ENCODE data around the gene ATG5. TPM values are rescaled to one million over a fixed set of nuclear protein-coding genes. Genes with fewer than 3 reads are reported as not detected.
A peak's percentile ranks its signal among the peaks of the same experiment; 100 is the strongest.

Gene ATG5
- total RNA-seq, 1 experiment from 2014 or later, result 51.9 TPM

GRCh38 chr6:106183430-106183829, 142.1 kb downstream of the ATG5 start:
- H3K9me3 ChIP-seq, result no peaks in the 10 kb centered on the region
- no peaks in the 10 kb centered on the region for H3K27me3 ChIP-seq
- peaks cover 4% of the 10 kb centered on the region for H3K36me3 ChIP-seq
- H3K4me3 ChIP-seq, result no peak overlapping the region
- DNase-seq, result no peak

DNA sequence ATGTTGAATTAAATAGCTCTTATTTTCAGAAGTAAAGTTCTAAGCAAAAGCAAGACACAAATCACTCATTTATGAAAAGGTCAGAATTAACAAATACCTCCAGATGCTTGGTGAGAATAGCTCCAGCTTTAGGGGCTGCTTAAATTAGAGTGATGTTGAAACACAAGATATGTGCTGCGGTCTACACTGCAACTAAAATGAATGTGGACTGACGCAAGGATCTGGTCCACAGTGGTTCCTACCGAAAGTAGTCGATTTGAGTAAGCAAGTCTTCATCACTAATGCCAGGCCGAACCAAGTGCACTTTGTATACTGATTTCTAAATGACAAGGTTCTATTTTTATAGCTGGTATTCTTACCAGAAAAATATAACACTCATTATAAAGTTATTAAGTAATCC, 143.1 kb downstream of the ATG5 start:
- no peak overlapping the region for H3K4me3 ChIP-seq
- peaks cover 4% of the 10 kb centered on the region for H3K36me3 ChIP-seq
- H3K27me3 ChIP-seq, result no peaks in the 10 kb centered on the region
- H3K9me3 ChIP-seq, result no peaks in the 10 kb centered on the region
- no peak for DNase-seq

DNA sequence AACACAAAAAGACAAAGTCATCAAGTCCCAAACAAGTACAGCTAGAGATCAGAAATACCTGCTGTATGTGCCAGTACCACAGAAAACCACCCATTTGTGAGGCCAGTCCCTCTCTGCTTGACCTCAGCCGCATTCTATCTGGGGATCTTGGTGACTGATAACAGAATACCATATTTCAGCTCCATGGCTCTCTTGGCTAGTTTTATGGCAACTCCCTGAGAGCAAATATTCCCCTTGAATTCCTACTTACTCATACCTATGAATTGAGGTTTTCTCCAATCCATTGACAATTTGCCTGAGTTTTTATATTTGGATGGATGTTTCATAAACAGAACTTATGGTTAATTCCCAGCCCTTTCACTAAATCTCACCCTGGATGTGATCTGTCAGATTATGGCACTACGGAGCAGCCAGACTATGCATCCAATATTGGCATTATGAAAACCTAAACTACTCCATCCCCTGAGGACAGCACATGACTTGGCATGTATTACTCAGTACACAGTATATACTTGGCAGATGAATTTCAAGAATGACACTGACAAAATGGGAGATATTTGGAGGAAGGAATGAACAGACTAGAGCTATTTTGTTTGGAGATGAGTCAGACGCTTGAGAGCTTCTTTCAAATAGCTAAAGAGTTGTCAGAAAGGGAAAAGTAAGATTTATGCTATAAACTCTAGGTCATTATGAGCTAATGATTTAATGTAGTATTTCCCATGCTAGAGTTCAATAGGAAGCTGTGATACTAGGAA, 143.7 kb downstream of the ATG5 start:
- no peaks in the 10 kb centered on the region for H3K9me3 ChIP-seq
- peaks cover 4% of the 10 kb centered on the region for H3K36me3 ChIP-seq
- DNase-seq, result peak; percentile 48

DNA sequence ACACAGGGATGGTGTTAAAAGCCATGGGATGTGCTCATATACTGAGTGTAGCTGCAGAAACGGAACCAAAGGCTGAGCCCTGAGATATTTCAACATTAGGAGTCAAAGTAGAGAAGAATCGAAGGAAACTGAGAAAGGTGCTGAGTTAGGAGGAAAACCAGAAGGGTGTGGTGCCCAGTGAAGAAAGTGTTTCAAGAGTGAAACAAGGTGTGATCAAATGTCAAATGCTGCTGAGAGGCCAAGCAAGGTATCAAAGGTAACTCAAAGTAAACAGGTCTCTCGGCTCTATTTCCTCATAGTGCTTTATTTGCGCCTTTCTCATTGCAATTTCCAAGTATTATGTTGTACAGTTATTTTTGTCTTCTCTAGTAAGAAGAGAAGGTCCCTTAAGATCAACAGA, 145.4 kb downstream of the ATG5 start:
- H3K4me3 ChIP-seq, result no peak overlapping the region

More for the DNA sequence above, 143.7 kb downstream of the ATG5 start:
- Histone ChIP-seq H3K27me3 (no peaks in the 10 kb centered on the region), H3K4me3 (no peak overlapping the region)

DNA sequence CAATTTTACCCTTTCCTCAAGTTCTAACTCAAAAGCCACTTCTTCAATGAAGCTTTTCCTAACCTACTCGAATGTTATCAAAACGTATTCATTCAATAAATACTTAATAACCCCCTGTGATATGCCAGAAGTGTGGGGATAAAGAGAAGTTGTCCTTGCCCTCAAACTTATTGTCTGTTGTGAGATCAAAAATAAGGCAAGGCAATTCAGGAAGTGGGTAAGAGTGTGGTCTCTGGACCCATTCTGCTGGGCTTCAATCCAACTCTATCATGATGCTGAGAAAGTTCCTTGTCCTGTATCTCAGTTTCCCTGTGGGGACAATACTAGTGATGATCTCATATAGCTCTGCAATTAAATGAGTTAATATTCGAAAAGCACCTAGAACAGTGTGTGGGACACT, 146.7 kb downstream of the ATG5 start:
- no peaks in the 10 kb centered on the region for H3K27me3 ChIP-seq
- H3K36me3 ChIP-seq, result peaks cover under 1% of the 10 kb centered on the region
- no peak for DNase-seq
- H3K9me3 ChIP-seq, result no peaks in the 10 kb centered on the region
- no peak overlapping the region for H3K4me3 ChIP-seq

More for the DNA sequence above, 145.4 kb downstream of the ATG5 start:
- DNase-seq, result no peak
- Histone ChIP-seq H3K9me3 (no peaks in the 10 kb centered on the region), H3K36me3 (peaks cover 4% of the 10 kb centered on the region), H3K27me3 (no peaks in the 10 kb centered on the region)

DNA sequence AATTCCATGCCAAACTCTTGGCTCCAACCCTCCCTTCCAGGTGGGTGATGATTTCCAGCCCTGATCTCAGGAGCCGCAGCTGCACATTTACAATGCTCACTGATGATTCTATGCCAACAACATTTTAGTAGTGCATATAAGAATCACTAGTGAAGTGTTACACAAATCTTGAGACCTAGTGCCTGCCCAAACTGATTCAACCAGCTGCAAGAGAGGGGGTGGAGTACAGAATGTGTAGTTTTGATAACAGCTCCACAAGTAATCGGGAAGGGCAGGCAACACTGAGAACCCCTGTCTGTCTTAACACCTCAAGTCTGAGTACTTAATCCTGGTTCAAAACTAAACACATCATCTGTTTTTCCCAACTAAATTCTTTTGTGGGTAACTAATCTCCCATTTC, 147.8 kb downstream of the ATG5 start:
- Histone ChIP-seq H3K9me3 (no peaks in the 10 kb centered on the region), H3K4me3 (no peak overlapping the region), H3K36me3 (no peaks in the 10 kb centered on the region), H3K27me3 (no peaks in the 10 kb centered on the region)
- DNase-seq, result no peak

- Histone ChIP-seq H3K4me3 (no peak overlapping the region), H3K9me3 (no peaks in the 10 kb centered on the region), H3K36me3 (no peaks in the 10 kb centered on the region), H3K27me3 (no peaks in the 10 kb centered on the region)
- no peak for DNase-seq
Observed at GRCh38 chr6:106173124-106173879, 152.3 kb downstream of the ATG5 start.

GRCh38 chr6:106170030-106170791, 155.3 kb downstream of the ATG5 start:
- no peak for DNase-seq
- no peaks in the 10 kb centered on the region for H3K9me3 ChIP-seq
- H3K4me3 ChIP-seq, result no peak overlapping the region
- no peaks in the 10 kb centered on the region for H3K36me3 ChIP-seq
- H3K27me3 ChIP-seq, result no peaks in the 10 kb centered on the region

DNA sequence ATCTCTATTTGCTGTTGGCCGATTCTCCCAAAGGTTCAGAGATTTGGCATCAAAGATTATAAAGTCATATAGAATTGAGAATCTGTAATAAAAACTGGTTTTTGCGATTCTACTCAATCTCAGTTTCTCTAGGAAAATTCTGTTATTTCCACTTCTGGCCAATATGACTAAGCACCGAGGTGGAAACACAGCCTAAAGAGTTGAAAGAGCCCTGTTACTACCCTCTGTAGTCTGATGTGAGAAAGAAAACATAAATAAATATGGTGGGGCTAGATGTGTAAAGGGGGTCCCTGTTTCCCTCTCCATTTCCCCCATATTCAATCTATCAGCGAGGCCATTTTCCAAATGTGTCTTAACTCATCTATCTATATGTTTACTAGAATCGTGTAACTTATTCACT, 156.0 kb downstream of the ATG5 start:
- Histone ChIP-seq H3K9me3 (no peaks in the 10 kb centered on the region), H3K36me3 (no peaks in the 10 kb centered on the region), H3K27me3 (no peaks in the 10 kb centered on the region), H3K4me3 (no peak overlapping the region)
- DNase-seq, result no peak

- Histone ChIP-seq H3K27me3 (no peaks in the 10 kb centered on the region), H3K36me3 (no peaks in the 10 kb centered on the region), H3K9me3 (no peaks in the 10 kb centered on the region), H3K4me3 (no peak overlapping the region)
- DNase-seq, result no peak
Observed at GRCh38 chr6:106168097-106168888, 157.3 kb downstream of the ATG5 start.

- Histone ChIP-seq H3K9me3 (no peaks in the 10 kb centered on the region), H3K27me3 (no peaks in the 10 kb centered on the region), H3K4me3 (no peak overlapping the region), H3K36me3 (no peaks in the 10 kb centered on the region)
- no peak for DNase-seq
Observed at GRCh38 chr6:106167096-106167814, 158.3 kb downstream of the ATG5 start.

DNA sequence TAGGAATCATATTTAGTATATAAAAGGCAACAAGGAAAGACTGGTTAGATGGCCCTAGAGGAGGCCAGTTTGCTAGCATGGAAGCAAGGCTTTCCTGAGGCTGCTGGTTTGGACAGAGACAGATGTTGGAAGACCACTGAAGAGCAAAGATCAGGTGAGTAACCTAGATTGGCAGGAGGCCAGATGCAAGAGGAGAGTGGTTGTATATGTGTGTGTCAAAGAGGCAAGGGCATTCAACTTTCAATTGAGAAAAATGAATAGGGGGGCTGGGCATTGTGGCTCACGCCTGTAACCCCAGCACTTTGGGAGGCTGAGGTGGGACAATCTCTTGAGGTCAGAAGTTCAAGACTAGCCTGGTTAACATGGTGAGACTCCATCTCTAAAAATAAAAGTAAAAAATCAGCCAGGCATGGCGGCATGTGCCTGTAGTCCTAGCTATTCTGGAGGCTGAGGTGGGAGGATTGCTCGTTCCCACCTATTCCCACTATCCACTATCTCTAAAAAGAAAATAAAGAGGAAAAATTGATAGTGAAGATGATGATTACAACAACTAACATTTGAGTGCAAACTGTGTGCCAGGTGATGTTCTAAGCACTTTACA, 159.6 kb downstream of the ATG5 start:
- Histone ChIP-seq H3K4me3 (no peak overlapping the region), H3K9me3 (no peaks in the 10 kb centered on the region), H3K36me3 (no peaks in the 10 kb centered on the region), H3K27me3 (no peaks in the 10 kb centered on the region)
- DNase-seq, result peak; percentile 16

DNA sequence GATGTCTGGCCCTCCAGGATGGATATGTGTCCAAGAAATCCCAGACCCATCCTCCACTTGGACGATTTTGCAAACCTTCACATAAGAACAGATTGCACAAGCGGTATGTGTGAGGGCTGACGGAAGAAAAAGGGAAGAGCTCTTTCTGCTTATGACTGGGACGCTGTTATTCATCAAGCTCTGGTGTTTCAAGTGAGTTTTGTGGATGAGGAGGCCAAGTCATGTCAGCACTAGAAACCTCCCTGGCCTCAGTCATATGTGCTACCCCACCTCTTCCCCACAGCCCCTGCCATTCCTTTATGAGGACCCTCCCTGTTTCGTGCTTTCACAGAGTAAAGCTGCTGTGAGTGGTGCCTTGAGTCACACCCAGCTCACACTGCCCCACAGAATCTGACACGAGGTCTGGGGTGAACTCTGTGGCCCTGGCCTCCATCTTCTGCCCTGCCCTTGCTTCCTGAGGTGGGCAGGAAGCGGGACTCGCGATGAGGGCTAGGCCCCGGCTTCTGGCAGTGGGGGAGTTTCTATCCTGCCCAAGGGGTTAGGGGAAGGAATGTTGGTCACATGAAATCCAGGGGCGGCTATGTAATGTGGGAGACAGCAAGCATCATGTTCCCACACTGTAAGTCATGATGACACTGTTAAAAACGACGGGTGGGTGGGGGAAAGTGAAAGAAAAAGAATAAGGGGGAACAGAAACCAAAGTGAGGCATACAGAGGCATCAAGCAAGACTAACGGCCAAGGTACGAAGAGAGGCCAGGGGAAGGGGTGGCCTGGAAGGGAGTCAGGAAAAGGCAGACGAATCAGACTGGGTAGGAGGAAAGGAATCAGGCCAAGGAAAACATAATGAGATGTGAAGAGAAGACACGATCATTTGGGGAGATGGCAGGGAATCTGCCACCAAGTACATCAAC, 161.3 kb downstream of the ATG5 start:
- no peaks in the 10 kb centered on the region for H3K9me3 ChIP-seq
- peak; percentile 66 for DNase-seq
- no peaks in the 10 kb centered on the region for H3K36me3 ChIP-seq
- H3K27me3 ChIP-seq, result no peaks in the 10 kb centered on the region
- H3K4me3 ChIP-seq, result no peak overlapping the region

DNA sequence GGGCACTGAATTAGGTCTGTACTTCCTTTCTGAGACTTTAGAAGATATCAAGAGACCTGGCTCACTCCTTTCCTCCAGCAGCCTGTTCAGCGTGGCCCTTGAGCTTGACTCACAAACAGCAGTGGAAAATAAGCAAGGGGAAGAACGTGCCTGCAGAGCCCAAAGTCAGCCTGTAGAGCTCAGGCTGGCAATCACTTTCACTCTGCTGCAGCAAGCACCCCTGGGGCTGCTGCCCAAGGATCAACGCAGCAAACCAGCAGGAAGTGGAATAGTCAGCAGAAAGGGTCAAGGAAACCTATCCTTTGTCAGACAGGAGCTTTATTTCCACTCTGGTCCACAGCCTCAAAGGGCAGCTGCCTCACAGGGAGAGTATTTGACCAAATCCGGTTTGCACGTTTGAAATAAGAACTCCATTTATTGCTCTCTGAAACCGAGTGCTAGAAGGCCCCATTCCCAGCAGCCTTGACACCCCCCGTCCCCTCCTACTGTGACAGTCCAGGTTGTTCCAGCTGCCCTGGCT, 162.1 kb downstream of the ATG5 start:
- Histone ChIP-seq H3K27me3 (no peaks in the 10 kb centered on the region), H3K4me3 (no peak overlapping the region), H3K9me3 (no peaks in the 10 kb centered on the region), H3K36me3 (no peaks in the 10 kb centered on the region)
- DNase-seq, result peak; percentile 88

- no peaks in the 10 kb centered on the region for H3K9me3 ChIP-seq
- H3K27me3 ChIP-seq, result no peaks in the 10 kb centered on the region
- no peaks in the 10 kb centered on the region for H3K36me3 ChIP-seq
- H3K4me3 ChIP-seq, result no peak overlapping the region
- peak; percentile 34 for DNase-seq
Observed at GRCh38 chr6:106162921-106163320, 162.6 kb downstream of the ATG5 start.
